K562 treated with DMSO at 1 percent for 24 hours (cell line): ENCODE data around the gene TRAF7. TPM values are rescaled to one million over a fixed set of nuclear protein-coding genes. Genes with fewer than 3 reads are reported as not detected.

Experiments
- total RNA-seq: library from RNA; unstranded; fragments of 300-600 nt; gene quantifications from 2 replicates; pipeline ENCODE4 v1.2.3, GENCODE V29; 2022; ENCODE audit warnings: low read depth; ENCODE audit not compliant: insufficient read depth

TRAF7 gene
- total RNA-seq, result 114 and 120 TPM in 2 replicates

GRCh38 chr16:2155091-2155950 is at the start of gene TRAF7:
TRAF7 (plus strand) TSS chr16:2155782; CDS start chr16:2163921, 8,139 bp downstream.

GRCh38 chr16:2135770-2136490 is 19.7 kb upstream of the TRAF7 start, which contains the start of gene PKD1:
PKD1 (minus strand) TSS chr16:2135898; CDS start chr16:2135689, 209 bp downstream.

DNA sequence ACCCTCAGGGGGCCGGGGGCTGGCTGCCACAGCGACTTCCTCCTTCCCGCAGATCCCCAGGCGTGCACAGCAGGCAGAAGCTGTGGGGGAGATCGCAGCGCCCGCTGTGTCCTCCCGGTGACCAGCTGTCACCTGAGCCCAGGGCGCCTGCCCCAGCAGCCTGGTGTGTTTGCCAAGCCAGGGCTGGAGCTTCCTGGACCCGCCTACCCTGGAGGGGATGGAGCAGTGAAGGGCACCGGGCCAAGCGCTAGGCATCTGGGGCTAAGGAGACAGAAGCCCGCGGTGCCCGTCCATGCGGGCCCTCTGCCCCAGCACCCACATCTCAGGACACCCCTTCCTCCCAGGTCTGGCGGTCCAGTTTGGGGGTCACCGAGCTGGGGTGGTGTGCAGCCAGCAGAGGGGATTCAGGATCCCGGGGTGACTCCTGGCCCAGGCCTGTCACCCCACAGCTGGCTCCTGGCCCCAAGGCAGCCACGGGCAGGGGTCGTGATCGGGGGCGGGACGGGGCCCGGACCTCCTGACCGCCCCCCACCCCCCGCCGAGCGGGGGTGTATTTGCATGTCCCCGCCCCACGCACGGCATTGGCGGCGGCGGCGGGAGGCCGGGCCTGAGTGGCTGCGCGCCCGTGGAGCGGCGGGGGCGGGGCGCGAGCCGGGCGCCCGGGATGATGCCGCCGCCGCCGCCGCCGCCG is 7.5 kb upstream of the TRAF7 start, which contains the start of gene RAB26:
Gene RAB26 (plus strand): TSS at position 645 of the 691 bp plus-strand sequence. CDS start 159 bp downstream, outside the sequence.

GRCh38 chr16:2196162-2196980 is 40.8 kb downstream of the TRAF7 start, which contains the start of gene CASKIN1:
CASKIN1 (minus strand) TSS chr16:2196605; CDS start chr16:2196432, 173 bp downstream.

GRCh38 chr16:2205104-2205966 is 49.8 kb downstream of the TRAF7 start, which contains the start of gene MLST8:
MLST8 (plus strand) TSS chr16:2205454; CDS start chr16:2206086, 632 bp downstream.

DNA sequence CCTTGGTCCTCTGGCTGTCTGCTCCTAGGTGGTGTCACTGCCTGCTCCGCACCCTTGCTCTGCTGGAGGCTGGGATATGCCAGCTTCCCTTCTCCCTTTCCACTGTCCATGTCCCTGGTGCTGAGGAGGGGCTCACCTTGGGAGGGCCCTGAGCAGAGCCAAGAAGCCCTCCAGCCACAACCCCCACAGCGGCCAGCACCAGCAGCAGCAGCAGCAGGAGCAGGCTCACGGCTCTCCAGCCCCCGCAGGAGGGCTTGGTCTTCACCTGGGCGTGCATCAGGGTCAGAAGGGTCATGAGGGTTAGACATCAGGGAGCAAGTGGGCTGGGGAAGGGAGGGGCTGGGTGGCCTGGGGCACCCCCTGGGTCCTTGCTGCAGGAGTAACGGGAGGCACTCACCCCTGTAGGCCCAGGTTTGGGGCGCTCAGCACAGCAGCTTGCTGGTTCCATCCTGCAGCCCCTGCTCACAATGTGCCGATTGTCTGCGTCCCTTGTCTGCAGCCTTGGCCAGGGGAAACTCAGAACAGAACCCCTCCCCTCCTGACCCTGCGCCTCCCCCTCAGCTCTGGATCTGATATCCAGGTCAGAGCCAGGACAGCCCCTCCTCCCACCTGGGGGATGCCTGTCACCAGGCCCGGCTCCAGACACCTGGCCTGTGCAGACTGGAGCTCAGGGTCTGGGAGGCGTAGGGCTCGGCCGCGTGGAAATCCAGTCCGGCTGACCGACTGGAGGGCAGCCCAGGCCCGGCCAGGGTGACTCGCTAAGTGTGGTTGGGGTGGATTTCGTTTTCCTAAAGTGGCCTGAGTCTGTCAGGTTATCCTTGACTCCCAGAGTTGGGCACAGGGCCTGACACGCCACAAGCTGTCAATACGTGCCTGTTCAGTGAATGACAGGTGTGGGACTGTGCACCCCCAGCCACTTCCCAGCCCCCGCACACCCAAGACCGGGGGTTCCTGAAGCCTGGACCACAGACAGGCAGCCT is 55.1 kb downstream of the TRAF7 start, which contains the start of gene BRICD5:
Gene BRICD5 (minus strand): TSS at position 478 of the 980 bp plus-strand sequence. CDS start 30 bp downstream, at position 448.

DNA sequence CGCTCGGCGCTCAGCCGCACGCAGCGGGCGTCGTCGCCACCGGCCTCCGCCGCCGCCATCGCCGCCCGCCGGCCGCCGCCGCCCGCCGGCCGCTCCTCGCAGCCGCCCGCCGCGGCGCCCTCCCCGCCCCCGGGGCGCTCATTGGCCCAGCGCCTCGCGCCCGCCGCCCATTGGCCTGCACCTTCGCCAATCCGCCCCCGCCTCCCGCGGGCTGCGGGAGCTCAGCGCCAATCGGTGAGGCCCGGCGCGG is 59.1 kb downstream of the TRAF7 start, which contains the start of gene PGP:
Gene PGP (minus strand): TSS at position 122 of the 250 bp plus-strand sequence. CDS start 63 bp downstream, at position 59.

GRCh38 chr16:2223221-2223941 is 67.8 kb downstream of the TRAF7 start, which contains the start of gene E4F1:
E4F1 (plus strand) TSS chr16:2223591; CDS start chr16:2223614, 23 bp downstream.

Other genes starting within 250 kb of the TRAF7 start
- gene HS3ST6, start 237.4 kb upstream of the TRAF7 start, total RNA-seq, result not detected in 2 replicates
- 194 and 209 TPM in 2 replicates for gene MSRB1, start 212.6 kb upstream of the TRAF7 start, total RNA-seq
- 0.23 and 0.29 TPM in 2 replicates for gene RPL3L, start 201.1 kb upstream of the TRAF7 start, total RNA-seq
- gene NDUFB10, start 196.2 kb upstream of the TRAF7 start, total RNA-seq, result 256 and 274 TPM in 2 replicates
- 6,981 and 7,733 TPM in 2 replicates for gene RPS2, start 191.0 kb upstream of the TRAF7 start, total RNA-seq
- gene RNF151, start 188.9 kb upstream of the TRAF7 start, total RNA-seq, result not detected in 2 replicates
- gene TBL3, start 183.7 kb upstream of the TRAF7 start, total RNA-seq, result 59.5 and 67.9 TPM in 2 replicates
- not detected in 2 replicates for gene NOXO1, start 174.3 kb upstream of the TRAF7 start, total RNA-seq
- 56.1 and 57.0 TPM in 2 replicates for gene GFER, start 171.6 kb upstream of the TRAF7 start, total RNA-seq
- gene SYNGR3, start 165.8 kb upstream of the TRAF7 start, total RNA-seq, result 42.4 and 48.1 TPM in 2 replicates
- 111 and 123 TPM in 2 replicates for gene ZNF598, start 146.0 kb upstream of the TRAF7 start, total RNA-seq
- 3.2 and 4.2 TPM in 2 replicates for gene NPW, start 136.0 kb upstream of the TRAF7 start, total RNA-seq
- gene NHERF2, start 128.9 kb upstream of the TRAF7 start, total RNA-seq, result 28.4 and 30.8 TPM in 2 replicates
- 31.0 and 36.5 TPM in 2 replicates for gene NTHL1, start 107.9 kb upstream of the TRAF7 start, total RNA-seq
- 69.9 and 72.9 TPM in 2 replicates for gene TSC2, start 107.8 kb upstream of the TRAF7 start, total RNA-seq
- gene PKD1, start 19.9 kb upstream of the TRAF7 start, total RNA-seq, result 95.2 and 111 TPM in 2 replicates
- 4.4 and 5.8 TPM in 2 replicates for gene RAB26, start 7.2 kb upstream of the TRAF7 start, total RNA-seq
- 2.6 and 3.7 TPM in 2 replicates for gene CASKIN1, start 40.8 kb downstream of the TRAF7 start, total RNA-seq
- 58.9 and 88.9 TPM in 2 replicates for gene MLST8, start 49.7 kb downstream of the TRAF7 start, total RNA-seq
- 12.8 and 15.0 TPM in 2 replicates for gene BRICD5, start 55.1 kb downstream of the TRAF7 start, total RNA-seq
- 90.8 and 100 TPM in 2 replicates for gene PGP, start 59.1 kb downstream of the TRAF7 start, total RNA-seq
- gene E4F1, start 67.8 kb downstream of the TRAF7 start, total RNA-seq, result 49.6 and 60.2 TPM in 2 replicates
- 5.9 and 7.8 TPM in 2 replicates for gene DNASE1L2, start 80.7 kb downstream of the TRAF7 start, total RNA-seq
- gene ECI1, start 95.8 kb downstream of the TRAF7 start, total RNA-seq, result 445 and 473 TPM in 2 replicates
- gene RNPS1, start 112.3 kb downstream of the TRAF7 start, total RNA-seq, result 229 and 242 TPM in 2 replicates
- gene ABCA3, start 184.9 kb downstream of the TRAF7 start, total RNA-seq, result 30.6 and 32.9 TPM in 2 replicates